NCI-H187 treated with DMSO at 0.1 percent for 48 hours (cell line): ENCODE results near the gene SWI5.

Experiments
- DNase-seq: peaks from one replicate; lab custom pipeline; 2025; lab: John Stamatoyannopoulos, UW

SWI5 gene

GRCh38 chr9:128321343-128321742 is 45.3 kb downstream of the SWI5 start:
- no peak for DNase-seq

- DNase-seq: no peak
Observed at GRCh38 chr9:128321879-128322403, 45.9 kb downstream of the SWI5 start.

GRCh38 chr9:128322404-128323211 is 46.5 kb downstream of the SWI5 start, which contains the start of the genes COQ4 and TRUB2:
Gene COQ4, plus strand, starts transcription at chr9:128322839. Its CDS starts 20 bp downstream, at chr9:128322859.
Gene TRUB2, minus strand, starts transcription at chr9:128322447. Its CDS starts 39 bp downstream, at chr9:128322408.
- peak; percentile 55 for DNase-seq

GRCh38 chr9:128323212-128323730 is 47.2 kb downstream of the SWI5 start:
- no peak for DNase-seq

GRCh38 chr9:128323791-128324190 is 47.7 kb downstream of the SWI5 start:
- no peak for DNase-seq

GRCh38 chr9:128324401-128324800 is 48.3 kb downstream of the SWI5 start:
- no peak for DNase-seq

GRCh38 chr9:128325629-128326028 is 49.6 kb downstream of the SWI5 start:
- no peak for DNase-seq

- DNase-seq: no peak
Observed at GRCh38 chr9:128333451-128333869, 57.4 kb downstream of the SWI5 start.

- no peak for DNase-seq
Observed at GRCh38 chr9:128335161-128335560, 59.1 kb downstream of the SWI5 start.

- no peak for DNase-seq
Observed at GRCh38 chr9:128335914-128336313, 59.8 kb downstream of the SWI5 start.

GRCh38 chr9:128337936-128338335 is 61.9 kb downstream of the SWI5 start:
- no peak for DNase-seq
